Cerebellar cortex (tissue), 1 donor: Measurements from ENCODE around the gene ATP6V1A.

Experiments
- DNase-seq: peaks from one replicate; pipeline ENCODE4 v3.0.0-alpha.2; 2015; ENCODE audit warnings: low spot score

The ATP6V1A gene

GRCh38 chr3:113746548-113747282 is at the start of gene ATP6V1A:
Gene ATP6V1A (plus strand): TSS chr3:113747035. CDS start chr3:113778754, 31,719 bp downstream.
- DNase-seq: peak; percentile 98

- peak; percentile 58 for DNase-seq
These were observed 49.2 kb upstream of the ATP6V1A start for GRCh38 chr3:113697500-113698090.

GRCh38 chr3:113698213-113698742 is 48.6 kb upstream of the ATP6V1A start:
- no peak for DNase-seq

- no peak for DNase-seq
These were observed 47.9 kb upstream of the ATP6V1A start for GRCh38 chr3:113698956-113699355.

- DNase-seq: no peak
These were observed 39.0 kb upstream of the ATP6V1A start for GRCh38 chr3:113707835-113708234.

- no peak for DNase-seq
These were observed 34.7 kb upstream of the ATP6V1A start for GRCh38 chr3:113712129-113712528.

- no peak for DNase-seq
These were observed 32.1 kb upstream of the ATP6V1A start for GRCh38 chr3:113714702-113715101.

GRCh38 chr3:113717308-113717707 is 29.5 kb upstream of the ATP6V1A start:
- DNase-seq: no peak

GRCh38 chr3:113717818-113718217 is 29.0 kb upstream of the ATP6V1A start:
- DNase-seq: no peak

GRCh38 chr3:113719294-113719693 is 27.5 kb upstream of the ATP6V1A start:
- DNase-seq: no peak

GRCh38 chr3:113719758-113720157 is 27.1 kb upstream of the ATP6V1A start:
- no peak for DNase-seq

- no peak for DNase-seq
These were observed 25.2 kb upstream of the ATP6V1A start for GRCh38 chr3:113721636-113722035.

- no peak for DNase-seq
These were observed 18.2 kb upstream of the ATP6V1A start for GRCh38 chr3:113728661-113729060.

- no peak for DNase-seq
These were observed 16.3 kb upstream of the ATP6V1A start for GRCh38 chr3:113730550-113730949.

- no peak for DNase-seq
These were observed 15.1 kb upstream of the ATP6V1A start for GRCh38 chr3:113731694-113732093.

- DNase-seq: peak; percentile 75
These were observed 10.2 kb upstream of the ATP6V1A start for GRCh38 chr3:113736548-113737089.

- DNase-seq: no peak
These were observed 5.7 kb upstream of the ATP6V1A start for GRCh38 chr3:113741086-113741485.

GRCh38 chr3:113741620-113742019 is 5.2 kb upstream of the ATP6V1A start:
- no peak for DNase-seq

- no peak for DNase-seq
These were observed 3.7 kb upstream of the ATP6V1A start for GRCh38 chr3:113743006-113743630.

GRCh38 chr3:113744941-113745755 is 1.7 kb upstream of the ATP6V1A start:
- DNase-seq: peak; percentile 86

GRCh38 chr3:113745756-113746547 is 883 bp upstream of the ATP6V1A start, which contains the start of gene NAA50:
Gene NAA50 (minus strand): TSS chr3:113746249. CDS start chr3:113745949, 300 bp downstream.
- peak; percentile 93 for DNase-seq
